NB4 (cell line): ENCODE results near the gene SCAPER.

Experiments used
- DNase-seq: peaks from one replicate; pipeline ENCODE4 v3.0.0; 2010; ENCODE audit warnings: low read depth
- H3K4me3 ChIP-seq: one replicate; pipeline ENCODE4 v1.5.1; 2011; ENCODE audit warnings: mild to moderate bottlenecking, low read depth, low read length, moderate library complexity
- MYC ChIP-seq: IDR thresholded peaks from 2 replicates; pipeline ENCODE4 v1.6.1; 2011; ENCODE audit warnings: low read depth, low read length
- POLR2A ChIP-seq: IDR thresholded peaks from 2 replicates; pipeline ENCODE4 v1.6.1; 2011; ENCODE audit warnings: mild to moderate bottlenecking; ENCODE audit not compliant: insufficient read length; ENCODE audit errors: extremely low read depth
- TF ChIP-seq, protein P1 (sequence below): IDR thresholded peaks from 2 replicates; pipeline ENCODE4 v1.6.1; 2011; ENCODE audit warnings: low read depth, low read length
- TF ChIP-seq, protein P2 (sequence below): IDR thresholded peaks from one replicate; pipeline ENCODE4 v1.5.1; 2012; ENCODE audit warnings: low read depth, low read length

Gene SCAPER

DNA sequence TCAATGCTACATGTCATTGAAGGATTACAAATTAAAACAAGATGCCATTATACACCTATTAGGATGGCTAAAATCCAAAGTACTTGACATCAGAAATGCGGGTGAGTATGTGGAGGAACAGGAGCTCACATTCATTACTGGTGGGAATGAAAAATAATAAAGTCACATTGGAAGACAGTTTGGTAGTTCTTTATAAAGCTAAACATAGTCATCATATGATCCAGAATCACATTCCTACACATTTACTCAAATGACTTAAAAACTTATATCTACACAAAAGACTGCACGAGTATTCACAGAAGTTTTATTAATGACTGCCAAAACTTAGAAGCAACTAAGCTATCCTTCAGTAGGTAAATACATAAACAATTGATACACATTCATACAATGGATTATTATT, 421.4 kb downstream of the SCAPER start:
- DNase-seq, result no peak
- no peak for TF ChIP-seq MYC
- TF ChIP-seq, protein P1, sequence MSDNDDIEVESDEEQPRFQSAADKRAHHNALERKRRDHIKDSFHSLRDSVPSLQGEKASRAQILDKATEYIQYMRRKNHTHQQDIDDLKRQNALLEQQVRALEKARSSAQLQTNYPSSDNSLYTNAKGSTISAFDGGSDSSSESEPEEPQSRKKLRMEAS, result no peak
- TF ChIP-seq, protein P2, sequence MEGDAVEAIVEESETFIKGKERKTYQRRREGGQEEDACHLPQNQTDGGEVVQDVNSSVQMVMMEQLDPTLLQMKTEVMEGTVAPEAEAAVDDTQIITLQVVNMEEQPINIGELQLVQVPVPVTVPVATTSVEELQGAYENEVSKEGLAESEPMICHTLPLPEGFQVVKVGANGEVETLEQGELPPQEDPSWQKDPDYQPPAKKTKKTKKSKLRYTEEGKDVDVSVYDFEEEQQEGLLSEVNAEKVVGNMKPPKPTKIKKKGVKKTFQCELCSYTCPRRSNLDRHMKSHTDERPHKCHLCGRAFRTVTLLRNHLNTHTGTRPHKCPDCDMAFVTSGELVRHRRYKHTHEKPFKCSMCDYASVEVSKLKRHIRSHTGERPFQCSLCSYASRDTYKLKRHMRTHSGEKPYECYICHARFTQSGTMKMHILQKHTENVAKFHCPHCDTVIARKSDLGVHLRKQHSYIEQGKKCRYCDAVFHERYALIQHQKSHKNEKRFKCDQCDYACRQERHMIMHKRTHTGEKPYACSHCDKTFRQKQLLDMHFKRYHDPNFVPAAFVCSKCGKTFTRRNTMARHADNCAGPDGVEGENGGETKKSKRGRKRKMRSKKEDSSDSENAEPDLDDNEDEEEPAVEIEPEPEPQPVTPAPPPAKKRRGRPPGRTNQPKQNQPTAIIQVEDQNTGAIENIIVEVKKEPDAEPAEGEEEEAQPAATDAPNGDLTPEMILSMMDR, result no peak
- no peak for TF ChIP-seq POLR2A
- no peak overlapping the region for H3K4me3 ChIP-seq

DNA sequence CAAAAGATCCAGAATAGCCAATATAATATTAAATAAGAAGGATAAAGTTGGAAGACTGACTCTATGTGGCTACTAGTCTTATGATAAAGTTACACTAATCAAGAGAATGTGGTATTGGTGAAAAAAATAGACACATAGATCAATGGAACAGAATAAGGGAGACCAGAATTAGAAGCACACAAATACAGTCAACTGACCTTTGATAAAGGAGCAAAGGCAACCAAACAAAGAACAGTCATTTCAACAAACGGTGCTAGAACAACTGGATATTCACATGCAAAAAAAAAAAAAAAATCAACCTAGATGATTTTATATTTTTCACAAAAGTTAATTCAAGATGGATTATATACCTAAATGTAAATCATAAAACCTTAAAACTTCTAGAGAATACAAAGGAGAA, 422.1 kb downstream of the SCAPER start:
- no peak overlapping the region for H3K4me3 ChIP-seq
- TF ChIP-seq POLR2A (no peak), MYC (no peak)
- TF ChIP-seq, protein P2, result no peak
- TF ChIP-seq, protein P1, result no peak
- no peak for DNase-seq

DNA sequence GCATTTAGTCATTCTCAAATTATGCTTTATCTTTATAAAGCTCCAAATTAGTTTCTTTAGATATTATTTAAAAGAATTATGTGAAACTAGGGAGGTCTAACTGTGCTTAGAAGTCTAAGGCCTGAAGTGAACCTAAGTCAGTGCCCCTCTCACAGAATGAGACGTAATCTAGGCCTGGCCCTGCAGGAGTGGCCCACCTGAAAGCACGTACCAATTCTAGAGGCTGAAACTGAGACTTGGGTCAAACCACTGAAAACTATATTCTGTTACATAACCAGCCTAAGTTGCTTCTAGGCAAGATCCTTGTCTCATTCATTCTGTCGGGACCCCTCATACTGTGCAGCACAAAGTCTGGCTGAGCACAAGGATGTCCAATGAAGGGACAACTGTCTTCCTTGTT, 424.9 kb downstream of the SCAPER start:
- no peak overlapping the region for H3K4me3 ChIP-seq

DNA sequence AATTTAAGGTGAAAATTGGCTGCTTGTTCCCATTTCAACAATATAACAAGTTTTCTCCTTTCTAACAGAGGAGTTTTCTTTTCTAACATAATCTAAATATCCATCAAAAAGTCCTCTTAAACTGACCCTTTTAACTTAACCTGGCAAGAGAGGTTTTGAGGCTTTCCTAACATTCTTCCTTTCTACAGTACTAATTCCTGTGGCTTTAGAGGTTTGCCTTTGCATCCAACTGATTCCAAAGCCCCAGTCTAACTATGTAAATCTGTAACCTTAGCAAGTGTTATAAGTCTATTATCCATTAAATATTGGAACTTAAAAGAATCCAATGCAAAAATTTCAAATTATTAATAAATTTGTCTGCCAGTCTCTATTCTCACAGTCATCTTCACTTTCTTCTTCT, 434.4 kb downstream of the SCAPER start:
- TF ChIP-seq MYC, result no peak
- TF ChIP-seq, protein P2, result no peak
- TF ChIP-seq POLR2A, result no peak
- TF ChIP-seq, protein P1, result no peak
- DNase-seq, result no peak
- H3K4me3 ChIP-seq, result no peak overlapping the region

More for the DNA sequence above, 424.9 kb downstream of the SCAPER start:
- TF ChIP-seq MYC, result no peak
- TF ChIP-seq, protein P1, result no peak
- TF ChIP-seq, protein P2, result no peak
- TF ChIP-seq POLR2A, result no peak
- DNase-seq, result no peak

DNA sequence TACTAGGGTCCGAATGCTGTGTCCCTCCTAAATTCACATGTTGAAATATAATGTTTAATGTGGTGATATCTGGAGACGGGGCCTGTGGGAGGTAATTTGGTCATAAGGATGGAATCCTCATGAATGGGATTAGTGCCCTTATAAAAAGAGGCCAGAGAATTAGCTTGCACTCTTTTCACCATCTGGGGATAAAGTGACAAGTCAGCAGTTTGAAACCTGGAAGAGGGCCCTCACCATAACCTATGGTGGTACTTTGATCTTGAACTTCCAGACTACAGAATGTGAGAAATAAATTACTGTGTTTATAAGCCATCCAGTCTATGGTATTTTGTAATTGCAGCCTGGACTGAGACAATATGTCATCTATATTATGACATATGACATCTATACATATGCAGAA, 436.4 kb downstream of the SCAPER start:
- DNase-seq, result no peak
- no peak overlapping the region for H3K4me3 ChIP-seq
- TF ChIP-seq POLR2A, result no peak
- TF ChIP-seq, protein P1, result no peak
- no peak for TF ChIP-seq MYC
- TF ChIP-seq, protein P2, result no peak

DNA sequence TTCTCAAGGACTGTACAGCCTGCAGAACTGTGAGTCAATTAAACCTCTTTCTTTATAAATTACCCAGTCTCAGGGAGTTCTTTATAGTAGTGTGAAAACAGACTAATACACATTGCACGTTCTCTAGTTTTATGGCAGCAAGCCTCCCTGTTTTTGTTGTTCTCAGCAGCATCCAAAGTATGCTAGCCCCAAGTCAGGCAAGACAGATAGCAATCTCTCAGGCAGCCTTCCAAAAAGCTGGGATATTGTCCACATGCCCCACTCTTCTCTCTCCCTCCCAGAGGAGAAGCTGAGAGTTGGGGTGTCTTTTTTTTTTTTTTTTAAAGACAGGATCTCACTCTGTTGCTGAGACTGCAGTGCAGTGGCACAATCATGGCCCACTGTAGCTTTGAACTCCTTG, 438.0 kb downstream of the SCAPER start:
- no peak for DNase-seq
- H3K4me3 ChIP-seq, result no peak overlapping the region
- TF ChIP-seq, protein P2, result no peak
- TF ChIP-seq, protein P1, result no peak
- TF ChIP-seq MYC, result no peak
